Measurements from ENCODE around the gene FNBP1L. TPM values are rescaled to one million over a fixed set of nuclear protein-coding genes. Genes with fewer than 3 reads are reported as not detected.

FNBP1L gene
- total and polyA plus RNA-seq, 12 donors, result 10.7 to 41.4 (median 23.8) TPM

DNA sequence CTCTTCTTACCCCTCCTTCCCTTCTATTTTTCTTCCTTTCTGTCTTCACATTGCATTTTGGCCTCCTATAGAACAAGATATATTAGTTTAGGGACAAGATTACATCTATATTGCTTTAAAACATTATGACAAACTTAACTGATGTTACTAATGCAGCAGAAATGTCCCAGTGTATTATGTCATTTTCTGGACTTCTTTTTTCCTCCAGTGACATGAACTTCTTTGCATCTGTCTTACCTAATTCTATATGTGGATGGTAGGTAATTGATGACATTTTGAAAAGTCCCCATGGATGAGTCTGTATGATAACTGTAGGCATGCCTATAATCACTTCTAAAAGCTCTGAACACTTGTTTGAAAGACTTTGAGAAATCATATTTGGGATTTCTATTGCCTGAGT, 89.5 kb downstream of the FNBP1L start:
- Histone ChIP-seq H3K4me1 (peaks cover 0 to 22% (median 0%) of the 10 kb centered on the region in 9 donors), H3K27ac (peak overlapping the region in 2 of 10 donors; percentile 5 to 8), H3K36me3 (peaks cover 0 to 44% (median 0%) of the 10 kb centered on the region in 9 donors), H3K9me3 (no peaks in the 10 kb centered on the region), H3K4me3 (no peak overlapping the region), H3K27me3 (no peaks in the 10 kb centered on the region)
- ATAC-seq, result no peak
- no peak for DNase-seq
- TF ChIP-seq, protein P1, sequence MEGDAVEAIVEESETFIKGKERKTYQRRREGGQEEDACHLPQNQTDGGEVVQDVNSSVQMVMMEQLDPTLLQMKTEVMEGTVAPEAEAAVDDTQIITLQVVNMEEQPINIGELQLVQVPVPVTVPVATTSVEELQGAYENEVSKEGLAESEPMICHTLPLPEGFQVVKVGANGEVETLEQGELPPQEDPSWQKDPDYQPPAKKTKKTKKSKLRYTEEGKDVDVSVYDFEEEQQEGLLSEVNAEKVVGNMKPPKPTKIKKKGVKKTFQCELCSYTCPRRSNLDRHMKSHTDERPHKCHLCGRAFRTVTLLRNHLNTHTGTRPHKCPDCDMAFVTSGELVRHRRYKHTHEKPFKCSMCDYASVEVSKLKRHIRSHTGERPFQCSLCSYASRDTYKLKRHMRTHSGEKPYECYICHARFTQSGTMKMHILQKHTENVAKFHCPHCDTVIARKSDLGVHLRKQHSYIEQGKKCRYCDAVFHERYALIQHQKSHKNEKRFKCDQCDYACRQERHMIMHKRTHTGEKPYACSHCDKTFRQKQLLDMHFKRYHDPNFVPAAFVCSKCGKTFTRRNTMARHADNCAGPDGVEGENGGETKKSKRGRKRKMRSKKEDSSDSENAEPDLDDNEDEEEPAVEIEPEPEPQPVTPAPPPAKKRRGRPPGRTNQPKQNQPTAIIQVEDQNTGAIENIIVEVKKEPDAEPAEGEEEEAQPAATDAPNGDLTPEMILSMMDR (IDR thresholded peaks at IDR 0.05), result no peak
- intact Hi-C loops (cut with DNase I), result loop anchor here in 1 of 10 donors (5.0 kb wide), 1 partner anchor 90 kb away; the partner anchor contains the start of gene FNBP1L

- Histone ChIP-seq H3K27me3 (no peaks in the 10 kb centered on the region), H3K4me3 (no peak overlapping the region), H3K4me1 (peaks cover 0 to 22% (median 0%) of the 10 kb centered on the region in 9 donors), H3K27ac (peak overlapping the region in 1 of 10 donors; percentile 5), H3K9me3 (no peaks in the 10 kb centered on the region), H3K36me3 (peaks cover 0 to 44% (median 0%) of the 10 kb centered on the region in 9 donors)
- DNase-seq, result no peak
- ATAC-seq, result no peak
- TF ChIP-seq, protein P1 (IDR thresholded peaks at IDR 0.05), result no peak
- intact Hi-C loops (cut with DNase I), result loop anchor here in 1 of 10 donors (5.0 kb wide), 1 partner anchor 91 kb away; the partner anchor contains the start of gene FNBP1L
- 72 to 75% methylated on average over 2 of the region's 2 CpGs for WGBS, 2 donors
Observed at GRCh38 chr1:93537924-93538323, 90.0 kb downstream of the FNBP1L start.

GRCh38 chr1:93541045-93541444, 93.1 kb downstream of the FNBP1L start:
- Histone ChIP-seq H3K27me3 (no peaks in the 10 kb centered on the region), H3K36me3 (peaks cover 0 to 40% (median 0%) of the 10 kb centered on the region in 9 donors), H3K27ac (no peak overlapping the region), H3K4me1 (peaks cover 0 to 22% (median 0%) of the 10 kb centered on the region in 9 donors), H3K4me3 (no peak overlapping the region), H3K9me3 (no peaks in the 10 kb centered on the region)
- intact Hi-C loops (cut with DNase I), result no loop called here
- 87% methylated on average over 4 of the region's 4 CpGs for WGBS, 2 donors
- TF ChIP-seq, protein P1 (IDR thresholded peaks at IDR 0.05), result no peak
- DNase-seq, result no peak
- no peak for ATAC-seq

- no peaks in the 10 kb centered on the region for H3K9me3 ChIP-seq
- DNase-seq (no peak), ATAC-seq (no peak)
- H3K27me3 ChIP-seq, result no peaks in the 10 kb centered on the region
- H3K36me3 ChIP-seq, result peaks cover 0 to 50% (median 0%) of the 10 kb centered on the region in 9 donors
- no peak overlapping the region for H3K27ac ChIP-seq
- intact Hi-C loops (cut with DNase I), result no loop called here
- 93 to 95% methylated on average over 1 of the region's 1 CpG for WGBS, 2 donors
- TF ChIP-seq, protein P1 (IDR thresholded peaks at IDR 0.05), result no peak
- H3K4me3 ChIP-seq, result no peak overlapping the region
- H3K4me1 ChIP-seq, result peaks cover 0 to 15% (median 0%) of the 10 kb centered on the region in 9 donors
Observed at GRCh38 chr1:93542398-93542797, 94.5 kb downstream of the FNBP1L start.
